ENCODE results near the gene PCDHB1.

The PCDHB1 gene, protein sequence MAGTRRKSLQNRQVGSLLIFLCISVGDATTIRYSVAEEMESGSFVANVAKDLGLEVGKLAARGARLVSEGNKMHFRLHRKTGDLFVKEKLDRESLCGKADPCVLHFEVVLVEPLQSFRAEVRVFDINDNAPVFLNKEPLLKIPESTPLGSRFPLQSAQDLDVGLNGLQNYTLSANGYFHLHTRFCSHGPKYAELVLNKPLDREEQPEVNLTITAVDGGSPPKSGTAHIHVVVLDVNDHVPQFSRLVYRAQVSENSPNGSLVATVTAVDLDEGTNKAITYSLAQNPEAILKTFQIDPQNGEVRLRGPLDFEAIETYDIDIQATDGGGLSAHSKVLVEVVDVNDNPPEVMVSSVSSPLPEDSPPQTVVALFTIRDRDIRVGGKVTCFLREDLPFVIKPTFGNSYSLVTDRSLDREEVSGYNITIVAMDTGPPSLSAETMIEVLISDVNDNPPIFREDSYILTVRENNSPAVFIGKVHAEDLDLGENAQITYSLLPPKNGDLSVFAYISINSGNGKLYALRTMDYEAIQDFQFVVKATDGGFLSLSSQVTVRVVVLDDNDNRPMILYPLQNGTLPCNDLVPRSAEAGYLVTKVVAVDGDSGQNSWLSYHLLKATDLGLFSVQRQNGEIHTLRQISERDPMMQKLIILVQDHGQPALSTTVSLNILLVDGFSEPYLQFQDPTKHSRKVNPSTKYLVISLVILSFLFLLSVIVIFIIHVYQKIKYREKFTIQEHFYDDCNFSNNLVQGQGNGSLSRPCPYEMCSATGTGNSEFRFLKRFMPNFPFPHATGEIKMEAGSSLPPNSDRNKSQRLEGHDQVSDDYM

DNA sequence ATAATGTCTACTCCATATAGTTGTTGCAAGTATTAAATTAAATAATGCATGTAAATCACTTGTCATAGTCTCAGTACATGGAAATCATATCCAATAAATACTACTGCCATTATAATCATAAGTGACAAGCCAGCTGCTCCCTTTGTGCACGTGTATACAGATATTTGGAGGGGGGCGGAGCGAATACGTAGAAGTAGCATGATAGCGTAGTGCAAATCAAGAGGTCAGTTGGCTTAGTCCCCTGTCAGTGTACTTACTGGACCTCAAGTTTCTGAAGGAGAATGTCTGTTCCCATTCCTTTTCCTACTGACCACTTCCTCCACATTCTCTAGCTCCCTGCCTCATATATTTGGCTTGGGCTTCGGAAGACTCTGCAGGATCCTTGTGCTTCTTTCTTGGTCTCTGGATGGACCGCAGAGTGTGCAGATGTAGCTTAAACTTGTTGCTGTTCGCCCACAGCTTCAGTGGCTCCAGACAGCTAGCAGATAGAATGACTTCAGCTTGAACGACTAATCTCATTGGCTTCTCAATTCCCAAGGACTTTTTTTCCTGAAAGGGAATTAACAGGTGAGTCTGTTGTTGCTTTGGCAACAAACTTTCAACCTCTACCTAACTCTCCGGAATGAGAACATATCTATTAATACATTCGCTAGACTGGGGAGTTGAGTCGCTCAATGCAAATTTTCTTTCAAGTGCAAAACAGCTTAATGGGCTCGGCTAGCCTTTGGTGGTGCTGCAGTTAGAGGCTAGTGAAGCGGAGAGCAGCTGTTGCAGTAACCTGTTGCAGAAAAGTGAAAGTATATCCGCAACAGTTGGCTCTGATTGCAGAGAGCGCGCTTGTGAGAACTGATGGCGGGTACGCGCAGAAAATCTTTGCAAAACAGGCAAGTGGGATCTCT lies at the start of gene PCDHB1:
Gene PCDHB1, plus strand, starts transcription at position 753 of the 899 bp plus-strand sequence. Its CDS starts 97 bp downstream, at position 850.
- no peak for DNase-seq (ENCODE audit: low read depth in 3 of 3)

DNA sequence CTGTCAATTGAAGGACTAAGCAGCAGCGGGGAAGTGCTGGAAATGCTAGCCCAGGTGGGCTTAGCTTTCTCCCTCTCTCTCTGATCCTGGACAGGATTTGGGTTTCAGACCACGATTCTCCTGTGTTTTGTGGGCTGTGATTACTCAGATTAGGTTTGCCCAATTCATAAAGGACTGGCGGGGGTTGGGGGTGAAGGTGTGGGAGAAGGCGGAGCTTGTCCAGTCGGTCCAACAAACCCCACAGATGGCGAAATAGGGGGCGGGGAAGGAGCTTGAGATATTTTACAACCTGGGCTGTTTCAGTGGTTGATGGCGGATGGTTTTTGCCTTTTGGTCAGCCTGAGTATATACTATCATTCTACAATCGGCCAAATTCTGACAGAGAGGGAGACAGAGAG lies 49.7 kb upstream of the PCDHB1 start:
- no peak for DNase-seq (ENCODE audit: low read depth in 3 of 3)

DNA sequence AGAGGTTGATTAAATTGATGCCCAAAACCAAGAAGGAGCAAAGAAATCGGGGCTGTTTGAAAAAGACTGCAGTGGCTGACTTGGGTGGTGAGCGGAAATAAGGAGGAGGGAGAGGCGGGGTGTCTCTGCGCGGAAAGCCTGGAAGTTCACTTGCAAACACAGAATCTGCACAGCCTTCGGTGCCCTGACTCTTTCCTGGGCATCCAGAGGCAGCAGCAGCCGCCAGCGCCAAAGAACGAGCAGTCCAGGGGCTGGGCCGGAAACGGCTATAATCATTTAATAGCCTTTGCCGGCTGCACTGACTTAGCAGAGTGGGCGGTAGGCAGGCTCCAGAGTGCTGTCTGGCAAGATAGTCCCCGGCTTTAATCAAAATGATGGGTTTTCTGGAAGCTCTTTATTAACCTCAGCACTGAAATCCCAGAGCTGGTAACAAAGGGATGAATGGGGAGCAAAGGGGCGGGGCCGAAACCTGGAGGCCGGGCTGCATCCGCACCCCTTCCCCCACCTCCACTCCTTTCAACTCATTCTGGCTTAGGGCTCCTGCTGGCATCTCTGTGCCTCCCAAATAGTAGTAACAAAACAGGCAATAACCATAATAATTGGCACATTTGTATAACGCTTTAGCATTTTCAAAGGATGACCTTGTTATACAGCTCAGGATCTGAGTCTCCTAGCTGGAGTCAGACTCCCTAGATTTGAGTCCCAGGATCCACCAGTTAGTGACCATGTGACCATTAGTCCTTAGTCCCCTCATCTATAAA lies 49.1 kb upstream of the PCDHB1 start:
- DNase-seq (ENCODE audit: low read depth in 3 of 3) = no peak

DNA sequence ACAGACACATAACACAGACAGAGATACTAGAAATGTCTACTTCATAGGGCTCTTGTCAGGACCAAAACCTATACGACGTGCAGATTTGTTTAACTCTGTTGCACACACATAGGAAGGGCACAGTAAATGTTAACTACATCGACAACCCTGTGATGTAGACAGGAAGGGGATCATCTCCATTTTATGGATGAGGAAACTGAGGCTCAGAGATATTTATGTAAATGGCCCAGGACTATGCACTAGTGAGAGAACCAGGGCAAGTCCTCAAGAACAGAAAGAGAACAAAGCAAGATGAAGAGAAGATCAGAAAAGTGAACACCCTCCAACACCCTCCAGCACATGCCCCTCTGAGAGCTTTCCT lies 48.6 kb upstream of the PCDHB1 start:
- no peak for DNase-seq (ENCODE audit: low read depth in 3 of 3)

DNA sequence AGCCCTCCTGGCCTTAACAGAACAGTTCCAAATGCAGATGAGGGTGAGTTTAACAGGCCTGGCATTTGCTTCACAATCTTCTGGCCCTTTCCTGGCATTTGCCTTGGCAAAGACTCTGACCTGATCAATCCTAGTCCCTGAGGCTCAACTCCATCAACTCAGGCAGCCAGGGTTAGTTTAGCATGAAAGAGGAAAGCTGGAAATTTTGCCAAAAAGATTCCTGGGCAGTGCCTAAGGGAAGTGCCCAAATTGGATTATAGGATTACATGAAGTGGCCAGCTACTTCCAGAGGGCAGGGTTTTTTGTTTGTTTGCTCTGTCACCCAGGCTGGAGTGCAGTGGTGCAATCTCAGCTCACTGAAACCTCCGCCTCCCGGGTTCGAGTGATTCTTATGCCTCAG lies 48.1 kb upstream of the PCDHB1 start:
- no peak for DNase-seq (ENCODE audit: low read depth in 3 of 3)

DNA sequence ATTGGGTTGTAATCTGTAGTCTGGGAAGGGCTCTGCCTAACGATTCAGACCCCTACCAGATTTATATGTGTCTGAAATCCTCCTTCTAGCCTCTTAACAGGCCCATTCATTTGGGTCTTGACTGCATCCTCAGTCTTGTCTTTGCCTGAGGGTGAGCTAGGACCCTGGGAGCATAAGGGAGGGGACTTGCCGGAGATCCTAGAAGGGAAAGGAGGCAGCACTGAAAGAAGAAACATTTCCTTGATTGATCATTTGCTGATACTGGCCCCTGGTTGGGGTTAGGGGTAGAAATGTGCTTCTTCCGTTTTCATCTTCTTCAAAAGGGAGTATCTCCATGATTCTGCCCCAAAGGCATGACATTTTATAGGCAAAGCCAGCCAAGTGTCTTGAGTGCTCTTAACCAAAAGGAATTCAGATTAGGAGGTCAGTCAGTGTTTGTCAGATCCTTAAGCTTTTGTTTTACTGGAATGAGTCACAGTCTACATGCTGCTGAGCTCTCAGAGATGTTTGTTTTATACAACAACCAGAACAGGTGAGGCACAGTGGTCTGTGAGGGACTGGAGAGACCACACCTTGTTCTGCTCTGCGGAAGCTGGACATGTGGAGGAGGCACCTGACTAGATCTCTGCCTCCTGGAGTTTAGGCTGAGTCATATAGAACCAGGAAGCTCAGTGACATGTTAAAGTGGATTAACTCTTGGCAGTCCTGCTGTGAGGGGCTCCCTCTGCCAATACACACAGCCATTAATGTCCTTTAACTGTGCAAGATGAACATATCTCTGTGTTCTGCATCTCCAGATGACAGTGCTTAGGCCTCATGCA lies 47.2 kb upstream of the PCDHB1 start:
- DNase-seq (ENCODE audit: low read depth in 3 of 3) = no peak

DNA sequence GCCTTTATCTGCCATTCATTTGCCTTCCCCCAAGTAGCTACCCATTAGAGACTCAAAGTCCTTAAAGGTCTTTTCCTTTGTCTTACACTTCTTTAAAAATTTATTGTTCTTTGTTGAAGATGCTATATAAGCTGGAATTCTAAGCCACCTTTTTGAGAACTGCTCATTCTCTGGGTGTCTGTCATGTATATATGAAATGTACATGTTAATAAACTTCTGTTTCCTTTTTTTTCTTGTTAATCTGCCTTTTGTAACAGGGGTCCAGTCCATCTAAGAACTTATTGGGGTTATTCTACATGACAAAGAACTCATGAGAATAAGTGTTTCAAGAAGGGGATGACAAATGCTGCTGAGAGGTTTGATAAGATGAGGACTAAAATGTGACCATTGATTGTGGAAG lies 43.4 kb upstream of the PCDHB1 start:
- DNase-seq (ENCODE audit: low read depth in 3 of 3) = no peak

DNA sequence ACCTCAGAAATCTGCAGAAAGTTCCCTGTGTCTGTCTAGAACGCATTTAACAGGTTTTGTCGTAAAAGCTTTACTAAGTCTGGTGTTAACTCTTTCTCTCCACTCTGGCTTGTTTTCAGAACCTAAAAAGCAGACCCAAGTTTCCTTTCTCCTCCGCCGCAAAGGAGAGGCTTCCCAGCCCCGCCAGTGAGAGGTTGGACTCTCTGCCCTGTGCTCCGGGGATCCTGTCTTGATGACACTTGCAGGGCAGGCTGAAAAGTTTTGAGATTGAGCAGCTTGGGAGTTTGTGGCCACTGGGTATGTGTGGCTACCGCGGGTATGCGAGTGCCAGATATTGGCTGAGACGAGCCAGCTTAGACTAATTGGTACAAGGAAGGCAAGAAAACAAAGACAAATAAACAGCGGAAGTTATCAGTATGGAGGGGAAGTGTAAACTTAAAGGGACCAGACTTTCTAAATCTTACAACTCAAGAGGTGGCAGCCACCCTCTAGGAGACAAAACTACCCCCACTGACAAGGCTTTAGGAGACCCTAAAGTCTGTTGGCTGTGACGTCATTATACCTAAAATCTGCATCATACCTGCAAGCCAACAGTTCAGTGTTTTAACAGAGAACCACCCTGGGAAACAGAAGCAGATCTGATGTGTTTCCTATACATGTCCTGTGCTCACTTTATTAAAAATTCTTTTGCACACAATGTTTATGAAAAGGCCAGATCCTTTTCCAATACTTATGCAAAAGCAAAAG lies 41.0 kb upstream of the PCDHB1 start:
- DNase-seq (ENCODE audit: low read depth in 3 of 3) = no peak

DNA sequence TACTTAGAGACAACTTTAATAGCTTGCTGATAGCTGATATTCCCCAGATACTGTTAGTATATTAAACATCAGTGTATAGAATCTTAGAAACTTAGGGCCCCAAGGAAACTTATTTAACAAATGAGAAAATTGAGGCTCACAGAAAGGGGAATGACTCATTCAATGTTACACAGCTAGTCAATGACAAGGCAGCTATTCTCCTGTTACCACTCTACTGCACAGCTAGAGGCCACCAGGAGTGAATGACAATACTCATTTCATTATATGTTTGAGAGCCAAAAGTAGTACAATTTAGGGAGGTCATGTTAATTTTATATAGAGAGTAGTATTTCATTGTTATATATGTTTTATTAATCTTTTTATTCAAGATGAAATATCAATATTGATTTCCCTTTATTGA lies 33.2 kb upstream of the PCDHB1 start:
- DNase-seq (ENCODE audit: low read depth in 3 of 3) = no peak

DNA sequence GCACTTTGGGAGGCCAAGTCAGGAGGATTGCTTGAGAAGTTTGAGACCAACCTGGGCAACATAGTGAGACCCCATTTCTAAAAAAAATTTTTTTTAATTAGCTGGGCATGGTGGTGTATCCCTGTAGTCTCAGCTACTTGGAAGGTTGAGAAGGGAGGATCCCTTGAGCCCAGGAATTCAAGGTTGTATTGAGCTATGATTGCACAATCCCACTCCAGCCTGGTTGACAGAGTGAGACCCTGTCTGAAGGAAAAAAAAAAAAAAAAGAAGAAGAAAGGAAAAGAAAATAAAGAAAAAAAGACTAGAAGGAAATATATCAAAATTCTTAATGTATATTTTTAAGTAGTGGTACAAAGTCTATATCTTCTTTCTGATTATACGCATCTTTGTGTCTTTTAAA lies 28.8 kb upstream of the PCDHB1 start:
- no peak for DNase-seq (ENCODE audit: low read depth in 3 of 3)

DNA sequence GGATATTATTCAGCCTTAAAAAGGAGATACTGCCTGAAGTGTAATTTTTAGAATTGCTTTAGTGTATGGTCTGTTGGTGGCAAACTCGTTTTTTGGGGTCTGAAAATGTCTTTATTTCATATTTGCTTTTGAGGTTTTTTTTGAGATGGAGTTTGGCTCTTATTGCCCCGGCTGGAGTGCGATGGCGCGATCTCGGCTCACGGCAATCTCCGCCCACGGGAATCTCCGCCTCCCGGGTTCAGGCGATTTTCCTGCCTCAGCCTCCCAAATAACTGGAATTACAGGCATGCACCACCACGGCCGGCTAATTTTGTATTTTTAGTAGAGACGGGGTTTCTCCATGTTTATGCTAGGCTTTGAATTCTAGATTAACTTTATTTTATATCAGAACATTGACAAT lies 20.2 kb upstream of the PCDHB1 start:
- no peak for DNase-seq (ENCODE audit: low read depth in 3 of 3)

DNA sequence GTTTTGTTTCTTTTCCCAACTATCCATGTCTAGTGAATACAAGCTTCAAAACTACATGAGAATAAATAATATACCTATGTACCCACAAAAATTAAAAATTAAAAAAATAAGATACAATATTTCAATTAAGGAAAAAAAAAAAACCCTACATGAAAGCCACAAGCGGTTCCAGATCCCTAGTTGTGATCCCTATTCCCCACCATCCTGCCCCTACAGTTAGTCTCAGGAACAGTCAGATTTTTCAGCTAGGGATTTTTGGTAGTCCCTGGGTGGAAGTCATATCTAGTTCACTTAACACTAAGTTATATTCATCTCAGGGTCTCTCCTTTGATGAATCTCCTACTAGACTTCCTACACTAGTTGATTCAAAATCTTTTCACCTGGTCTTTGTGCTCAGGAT lies 18.5 kb upstream of the PCDHB1 start:
- DNase-seq (ENCODE audit: low read depth in 3 of 3) = no peak

DNA sequence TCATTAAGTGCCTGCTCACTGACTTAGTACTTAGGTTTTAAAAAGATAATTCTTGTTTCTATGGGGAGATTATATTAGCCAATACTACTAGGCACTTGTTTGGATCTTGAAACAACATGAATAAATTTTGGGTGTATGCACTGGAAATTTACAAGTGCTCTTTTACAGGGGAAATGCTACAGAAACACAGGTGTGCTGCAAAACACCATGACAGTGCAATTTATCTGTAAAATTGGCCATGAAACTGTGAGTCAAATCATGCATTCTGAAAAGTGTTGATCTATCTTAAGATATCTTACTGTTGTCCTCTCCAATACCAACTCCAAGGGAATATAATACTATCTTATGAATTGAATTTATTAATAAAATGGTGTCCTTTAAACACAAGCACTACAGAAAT lies 12.1 kb upstream of the PCDHB1 start:
- no peak for DNase-seq (ENCODE audit: low read depth in 3 of 3)

DNA sequence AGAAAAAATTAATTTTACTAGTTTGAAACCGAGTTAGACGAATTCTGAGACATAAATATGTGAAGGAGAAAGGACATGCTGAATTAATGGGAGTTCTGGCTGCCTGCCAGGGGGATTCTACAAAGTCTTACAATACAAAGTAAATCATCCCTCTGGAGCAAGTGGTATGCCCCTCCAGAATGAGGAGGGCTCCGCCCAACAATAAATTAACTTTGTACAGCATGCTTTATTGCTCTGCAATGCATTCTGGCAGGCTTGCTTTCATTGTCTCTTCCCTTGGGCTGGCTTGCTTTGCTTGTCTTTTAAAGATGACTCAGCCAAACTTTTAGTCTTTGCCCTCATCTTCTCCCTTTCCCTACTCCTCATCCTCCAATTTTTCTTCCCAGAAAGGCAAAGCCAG lies 11.7 kb upstream of the PCDHB1 start:
- DNase-seq (ENCODE audit: low read depth in 3 of 3) = no peak

DNA sequence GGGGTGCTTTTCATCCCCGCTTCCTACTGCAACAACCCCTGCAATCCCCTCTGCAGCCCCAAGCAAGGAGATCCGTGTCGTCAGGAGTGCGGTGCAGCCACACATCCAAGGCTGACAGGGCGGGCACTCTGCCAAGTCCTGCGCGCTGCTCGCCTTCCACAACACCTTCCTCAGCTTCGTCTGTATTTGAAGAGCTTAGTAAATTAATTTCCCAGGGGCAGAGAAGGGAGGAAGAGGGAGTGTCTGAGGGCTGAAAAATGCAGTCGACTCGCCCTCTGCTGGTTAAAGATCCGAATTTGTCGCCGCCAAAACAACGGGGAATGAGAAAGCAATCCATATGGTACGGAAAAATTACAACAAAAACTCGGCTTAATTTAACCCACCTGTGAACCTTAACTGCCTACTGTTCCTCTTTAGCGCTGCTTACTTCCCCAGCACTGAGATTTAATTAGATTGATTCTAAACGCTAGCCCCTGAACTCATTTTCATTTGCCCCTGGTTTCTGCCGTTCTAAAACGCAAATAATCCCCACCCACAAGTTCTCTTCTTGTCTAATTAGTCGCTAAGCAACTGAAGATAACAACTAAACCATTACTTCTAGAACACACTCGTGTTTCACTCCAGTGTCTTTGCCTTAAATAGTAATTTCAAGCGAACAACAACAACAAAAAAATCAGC lies 10.9 kb upstream of the PCDHB1 start:
- no peak for DNase-seq (ENCODE audit: low read depth in 3 of 3)

DNA sequence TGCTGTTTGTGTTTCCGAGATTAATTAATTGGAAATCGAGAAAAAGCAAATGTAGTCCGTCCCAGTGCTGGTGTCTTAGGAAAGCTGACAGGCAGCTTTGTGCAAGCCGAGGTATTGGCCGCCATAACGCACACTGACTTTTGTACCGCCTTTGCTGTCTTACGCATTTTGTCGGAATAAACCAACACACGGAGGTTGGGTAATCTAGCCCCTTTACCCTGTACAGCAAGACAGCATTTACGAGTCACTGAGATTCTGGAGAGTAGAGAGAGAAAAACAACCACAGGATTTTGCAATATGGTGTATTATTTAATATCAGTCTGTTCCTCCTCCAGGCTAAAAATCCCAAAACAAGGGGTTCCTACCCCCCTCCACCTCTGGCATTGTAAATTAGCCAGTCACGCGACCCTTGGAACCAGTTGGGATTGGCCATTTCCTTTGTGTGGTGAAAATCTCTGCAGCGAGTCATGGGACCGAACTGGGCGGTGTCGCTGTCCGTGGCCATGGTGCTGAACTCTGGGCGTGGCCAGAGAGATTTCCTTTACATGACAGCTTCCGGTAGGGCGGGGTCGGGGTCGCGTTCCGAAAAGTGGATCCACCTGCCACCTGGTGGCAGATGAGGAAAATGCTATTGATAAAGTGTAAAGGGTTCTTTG lies 10.3 kb upstream of the PCDHB1 start:
- peak; percentile 46 to 62 (median 59) for DNase-seq (ENCODE audit: low read depth in 3 of 3)

DNA sequence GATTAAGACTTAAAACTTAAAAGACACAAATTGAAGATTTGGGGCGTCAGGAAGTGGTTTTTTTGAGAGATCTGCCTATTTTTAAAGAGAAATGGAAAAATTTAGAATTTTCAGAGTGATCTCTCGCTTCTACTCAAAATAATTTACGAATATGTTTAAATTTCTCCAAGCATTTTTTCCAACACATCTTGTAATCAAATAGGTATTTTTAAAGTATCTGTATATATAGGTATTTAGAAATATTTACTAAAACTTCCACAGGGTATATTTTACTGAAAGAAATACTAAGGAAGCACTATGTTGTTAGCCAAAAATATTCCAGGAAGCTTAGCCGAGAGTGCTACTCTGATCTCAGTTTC lies 9.8 kb upstream of the PCDHB1 start:
- DNase-seq (ENCODE audit: low read depth in 3 of 3) = no peak

DNA sequence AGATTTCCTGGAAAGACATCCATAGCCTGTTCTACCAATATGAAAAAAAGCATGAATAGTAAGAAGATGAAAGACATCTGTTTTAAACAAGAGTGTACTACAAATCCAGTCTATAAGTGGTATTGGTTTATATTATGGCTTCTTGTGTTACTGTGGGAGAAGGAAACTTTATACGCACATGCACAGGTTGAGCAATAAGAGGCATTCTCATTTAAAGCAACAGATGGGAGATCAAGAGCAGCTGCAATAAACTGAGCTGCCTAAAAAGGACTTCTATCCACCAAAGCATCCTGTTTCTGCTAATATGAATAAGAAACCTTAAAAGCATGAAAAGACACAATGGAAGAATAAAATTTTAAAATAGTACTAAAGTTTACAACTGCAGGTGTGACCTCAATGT lies 8.6 kb upstream of the PCDHB1 start:
- no peak for DNase-seq (ENCODE audit: low read depth in 3 of 3)

DNA sequence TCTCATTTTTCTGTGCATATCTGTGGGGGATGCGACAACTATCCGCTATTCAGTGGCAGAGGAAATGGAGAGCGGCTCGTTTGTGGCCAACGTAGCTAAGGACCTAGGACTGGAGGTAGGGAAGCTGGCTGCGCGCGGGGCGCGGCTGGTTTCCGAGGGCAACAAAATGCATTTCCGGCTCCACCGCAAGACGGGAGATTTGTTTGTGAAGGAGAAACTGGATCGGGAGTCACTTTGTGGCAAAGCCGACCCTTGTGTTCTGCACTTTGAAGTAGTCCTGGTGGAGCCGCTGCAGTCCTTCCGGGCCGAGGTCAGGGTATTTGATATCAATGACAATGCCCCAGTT lies 320 bp downstream of the PCDHB1 start:
- DNase-seq (ENCODE audit: low read depth in 3 of 3) = no peak
